ENCODE data around the gene TRAPPC8.

DNA sequence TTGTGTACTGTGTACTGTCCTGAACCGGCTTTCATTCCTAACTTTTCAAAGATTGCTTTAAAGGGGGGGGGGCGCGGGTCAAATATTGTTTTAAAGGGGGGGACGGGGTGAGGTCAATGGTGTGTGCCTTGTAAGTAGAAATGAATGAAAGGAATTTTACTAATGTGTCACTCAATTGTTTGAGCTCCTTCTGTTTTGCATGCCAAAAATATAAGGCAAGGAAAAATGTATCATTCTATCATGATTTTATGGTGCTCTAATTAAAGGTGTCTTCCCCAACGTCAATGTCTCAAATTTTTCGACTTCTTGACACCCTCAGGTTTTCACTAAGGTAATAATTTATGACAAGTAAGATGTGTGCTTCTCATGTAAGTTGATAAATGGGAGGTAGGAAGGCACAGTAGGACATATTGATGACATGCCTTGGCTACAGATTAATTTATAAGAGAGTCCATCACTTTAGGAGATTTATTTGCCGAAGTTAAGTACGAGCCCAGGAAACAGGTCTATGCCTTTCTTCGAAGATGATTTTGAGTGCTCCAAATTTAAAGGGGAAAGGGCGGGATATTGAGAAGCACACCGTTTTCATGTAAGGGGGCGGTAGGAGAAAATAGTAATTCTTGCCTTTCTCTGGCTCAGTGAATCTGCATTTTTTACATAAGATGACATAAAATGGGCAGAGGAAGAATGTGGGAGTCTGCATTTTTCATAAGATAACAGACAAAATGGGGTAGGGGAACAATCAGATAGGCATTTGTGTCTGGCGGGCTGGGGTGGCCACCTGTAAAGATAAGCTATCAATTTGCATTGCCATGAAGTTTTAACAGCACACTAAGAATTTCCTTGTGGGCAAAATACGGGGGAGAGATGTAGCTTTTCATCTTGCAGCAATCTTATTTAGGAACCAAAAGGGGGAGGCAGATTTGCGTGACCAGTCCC, 1.2 kb upstream of the TRAPPC8 start:
- TF ChIP-seq, protein P1, sequence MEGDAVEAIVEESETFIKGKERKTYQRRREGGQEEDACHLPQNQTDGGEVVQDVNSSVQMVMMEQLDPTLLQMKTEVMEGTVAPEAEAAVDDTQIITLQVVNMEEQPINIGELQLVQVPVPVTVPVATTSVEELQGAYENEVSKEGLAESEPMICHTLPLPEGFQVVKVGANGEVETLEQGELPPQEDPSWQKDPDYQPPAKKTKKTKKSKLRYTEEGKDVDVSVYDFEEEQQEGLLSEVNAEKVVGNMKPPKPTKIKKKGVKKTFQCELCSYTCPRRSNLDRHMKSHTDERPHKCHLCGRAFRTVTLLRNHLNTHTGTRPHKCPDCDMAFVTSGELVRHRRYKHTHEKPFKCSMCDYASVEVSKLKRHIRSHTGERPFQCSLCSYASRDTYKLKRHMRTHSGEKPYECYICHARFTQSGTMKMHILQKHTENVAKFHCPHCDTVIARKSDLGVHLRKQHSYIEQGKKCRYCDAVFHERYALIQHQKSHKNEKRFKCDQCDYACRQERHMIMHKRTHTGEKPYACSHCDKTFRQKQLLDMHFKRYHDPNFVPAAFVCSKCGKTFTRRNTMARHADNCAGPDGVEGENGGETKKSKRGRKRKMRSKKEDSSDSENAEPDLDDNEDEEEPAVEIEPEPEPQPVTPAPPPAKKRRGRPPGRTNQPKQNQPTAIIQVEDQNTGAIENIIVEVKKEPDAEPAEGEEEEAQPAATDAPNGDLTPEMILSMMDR (IDR thresholded peaks at IDR 0.05; ENCODE audit: low read depth, low read length, poor library complexity, severe bottlenecking): no peak
- TF ChIP-seq EZH2phosphoT487 (IDR thresholded peaks at IDR 0.05; ENCODE audit: borderline replicate concordance, low read length): no peak
